Measurements from ENCODE around the gene DCTD. TPM values are rescaled to one million over a fixed set of nuclear protein-coding genes. Genes with fewer than 3 reads are reported as not detected.

DCTD gene
- total RNA-seq (57.5 TPM), polyA plus RNA-seq (100 to 1,000 TPM in 1 of 4 donors, 10 to 100 TPM in 3; 84.1 to 104 (median 89.2) TPM)

DNA sequence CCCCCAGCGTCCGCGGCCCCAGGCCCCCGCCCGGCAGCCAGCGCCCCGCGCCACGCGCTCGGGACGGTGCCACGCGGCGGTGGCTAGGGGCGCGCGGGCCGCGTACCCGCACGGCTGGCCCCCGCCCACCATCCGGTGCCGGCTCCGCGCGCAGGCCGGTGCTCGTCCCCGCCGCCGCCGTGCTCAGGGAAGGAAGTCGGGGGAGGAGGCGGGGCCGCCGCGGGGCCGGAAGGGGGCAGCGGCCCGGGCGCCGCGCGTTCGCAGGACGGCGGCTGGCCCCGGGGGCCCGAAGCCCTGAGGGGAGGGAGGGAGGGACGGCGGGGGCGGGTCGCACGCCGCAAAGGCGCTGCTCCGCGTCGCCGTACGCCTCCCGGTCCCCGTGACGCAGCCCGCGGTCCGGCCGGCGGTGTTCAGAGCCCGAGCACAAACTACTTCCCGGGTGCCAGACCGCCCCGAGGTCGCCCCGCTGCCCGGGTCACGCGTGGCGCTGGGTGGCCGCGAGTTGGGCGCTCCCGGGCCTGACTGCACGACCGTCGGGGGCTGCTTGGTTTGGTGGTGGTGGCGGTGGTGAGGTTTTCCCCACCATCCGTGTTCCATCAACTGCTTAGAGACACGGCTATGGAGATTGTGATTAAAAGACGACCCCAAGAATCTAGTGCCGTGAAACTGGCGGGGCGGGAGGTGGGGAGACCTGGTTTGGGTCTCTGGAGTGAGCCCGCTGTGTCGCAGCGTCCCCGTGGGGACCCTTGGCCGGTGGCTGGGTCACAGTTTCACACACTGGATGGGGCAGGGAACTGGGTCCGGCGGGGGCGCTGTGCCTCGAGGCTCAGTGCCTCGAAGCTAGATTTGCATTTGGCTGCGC is at the start of gene DCTD:
Gene DCTD, minus strand, starts transcription at position 205 of the 862 bp plus-strand sequence. CDS start 1,818 bp downstream, outside the sequence.
- peaks cover 0 to 2% (median 0%) of the 10 kb centered on the region in 7 donors for H3K9me3 Mint-ChIP-seq
- Histone ChIP-seq H3K27me3 (ENCODE audit: control insufficient read depth, insufficient read depth, low read length) (peaks cover 1% of the 10 kb centered on the region), H3K4me1 (ENCODE audit: control insufficient read depth, insufficient read depth, low read length, poor library complexity, severe bottlenecking) (peaks cover 41% of the 10 kb centered on the region), H3K9me3 (ENCODE audit: control insufficient read depth in 2 of 2, low read length in 2 of 2) (no peaks in the 10 kb centered on the region), H3K4me3 (ENCODE audit: low read depth, low read length) (peak within 1 kb of the TSS; percentile 84), H3K36me3 (ENCODE audit: control insufficient read depth, insufficient read depth, low read length) (peaks cover 21% of the 10 kb centered on the region), H3K27ac (ENCODE audit: insufficient read depth, low read length, poor library complexity, severe bottlenecking) (peak within 1 kb of the TSS; percentile 93)
- peaks cover 25 to 64% (median 29%) of the 10 kb centered on the region in 4 donors for H3K4me1 Mint-ChIP-seq
- no peaks in the 10 kb centered on the region for H3K27me3 Mint-ChIP-seq
- H3K4me3 Mint-ChIP-seq = peak within 1 kb of the TSS; percentile 87 to 93 (median 90)
- DNase-seq (peak; percentile 70 to 85 (median 81)), ATAC-seq (ENCODE audit: low read depth in 2 of 2) (peak; percentile 80)
- peaks cover 13% of the 10 kb centered on the region for H3K36me3 Mint-ChIP-seq
- peak within 1 kb of the TSS; percentile 92 to 99 (median 96) for H3K27ac Mint-ChIP-seq

DNA sequence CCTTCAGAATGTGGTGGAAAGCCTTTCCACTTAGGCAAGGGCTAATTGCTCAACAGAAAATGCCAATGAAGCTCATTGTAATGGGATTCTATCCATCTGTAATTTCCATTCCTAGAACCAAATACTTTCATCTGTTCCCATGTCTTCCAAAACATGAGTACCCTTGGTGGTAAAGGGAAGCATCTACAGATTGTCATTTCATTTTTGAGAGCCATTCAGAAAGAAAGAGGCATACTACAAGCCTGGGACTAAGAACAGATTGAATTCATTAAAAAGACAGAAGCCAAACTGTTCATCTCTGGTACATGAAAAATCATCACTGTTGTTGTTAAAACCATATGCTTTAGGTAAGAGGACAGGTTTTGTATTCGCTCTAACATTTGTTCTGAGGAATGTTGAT is 43.6 kb upstream of the DCTD start:
- Histone ChIP-seq H3K4me3 (ENCODE audit: low read depth, low read length) (no peak overlapping the region), H3K4me1 (ENCODE audit: control insufficient read depth, insufficient read depth, low read length, poor library complexity, severe bottlenecking) (no peaks in the 10 kb centered on the region), H3K9me3 (ENCODE audit: control insufficient read depth in 2 of 2, low read length in 2 of 2) (peaks cover 0 to 2% of the 10 kb centered on the region in 2 experiments), H3K27me3 (ENCODE audit: control insufficient read depth, insufficient read depth, low read length) (peaks cover 2% of the 10 kb centered on the region), H3K36me3 (ENCODE audit: control insufficient read depth, insufficient read depth, low read length) (no peaks in the 10 kb centered on the region), H3K27ac (ENCODE audit: insufficient read depth, low read length, poor library complexity, severe bottlenecking) (no peak overlapping the region)
- Mint-ChIP-seq H3K4me3 (no peak overlapping the region), H3K36me3 (no peaks in the 10 kb centered on the region), H3K27ac (no peak overlapping the region), H3K4me1 (no peaks in the 10 kb centered on the region), H3K27me3 (peaks cover 14% of the 10 kb centered on the region), H3K9me3 (peaks cover 0 to 9% (median 2%) of the 10 kb centered on the region in 7 donors)
- ATAC-seq (ENCODE audit: low read depth in 2 of 2) (no peak), DNase-seq (no peak)

DNA sequence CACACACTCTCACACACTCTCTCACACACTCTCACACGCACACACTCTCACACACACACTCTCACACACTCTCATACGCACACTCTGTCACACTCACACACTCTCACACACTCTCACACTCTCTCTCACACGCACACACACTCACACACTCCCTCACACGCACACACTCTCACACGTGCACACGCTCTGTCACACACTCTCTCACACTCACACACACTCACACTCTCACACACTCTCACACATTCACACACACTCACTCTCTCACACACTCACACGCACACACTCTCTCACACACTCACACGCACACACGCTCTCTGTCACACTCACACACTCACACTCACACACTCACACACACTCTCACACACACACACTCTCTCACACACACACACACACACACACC is 43.0 kb upstream of the DCTD start:
- Mint-ChIP-seq H3K27ac (no peak overlapping the region), H3K9me3 (peaks cover 0 to 9% (median 2%) of the 10 kb centered on the region in 7 donors), H3K4me3 (no peak overlapping the region), H3K36me3 (no peaks in the 10 kb centered on the region), H3K27me3 (peaks cover 9% of the 10 kb centered on the region), H3K4me1 (no peaks in the 10 kb centered on the region)
- peaks cover 2% of the 10 kb centered on the region for H3K27me3 ChIP-seq (ENCODE audit: control insufficient read depth, insufficient read depth, low read length)
- no peak for DNase-seq
- H3K9me3 ChIP-seq (ENCODE audit: control insufficient read depth in 2 of 2, low read length in 2 of 2) = peaks cover 0 to 2% of the 10 kb centered on the region in 2 experiments
- no peak overlapping the region for H3K27ac ChIP-seq (ENCODE audit: insufficient read depth, low read length, poor library complexity, severe bottlenecking)
- H3K36me3 ChIP-seq (ENCODE audit: control insufficient read depth, insufficient read depth, low read length) = no peaks in the 10 kb centered on the region
- no peaks in the 10 kb centered on the region for H3K4me1 ChIP-seq (ENCODE audit: control insufficient read depth, insufficient read depth, low read length, poor library complexity, severe bottlenecking)
- no peak overlapping the region for H3K4me3 ChIP-seq (ENCODE audit: low read depth, low read length)
- no peak for ATAC-seq (ENCODE audit: low read depth in 2 of 2)

DNA sequence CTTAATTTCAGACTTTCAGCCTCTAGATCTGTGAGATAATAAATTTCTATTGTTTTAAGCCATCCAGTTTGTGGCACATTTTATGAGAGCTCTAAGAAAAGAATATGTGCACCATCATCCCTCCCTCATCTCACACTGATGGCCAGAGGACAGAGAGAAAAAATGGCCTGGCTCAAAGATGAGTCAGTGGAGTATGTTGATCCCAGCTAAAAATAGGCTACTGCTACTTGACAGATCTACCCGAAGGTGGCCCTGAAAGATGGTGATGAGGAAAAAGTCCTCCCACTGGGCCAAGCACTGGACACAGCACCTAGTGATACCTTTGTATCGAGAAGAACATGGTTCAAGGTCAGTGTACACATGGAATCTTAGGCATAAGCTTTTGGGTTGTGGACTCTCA is 38.2 kb upstream of the DCTD start:
- H3K27me3 ChIP-seq (ENCODE audit: control insufficient read depth, insufficient read depth, low read length) = no peaks in the 10 kb centered on the region
- no peaks in the 10 kb centered on the region for H3K36me3 Mint-ChIP-seq
- no peaks in the 10 kb centered on the region for H3K36me3 ChIP-seq (ENCODE audit: control insufficient read depth, insufficient read depth, low read length)
- H3K27me3 Mint-ChIP-seq = no peaks in the 10 kb centered on the region
- no peak overlapping the region for H3K4me3 ChIP-seq (ENCODE audit: low read depth, low read length)
- no peaks in the 10 kb centered on the region for H3K4me1 ChIP-seq (ENCODE audit: control insufficient read depth, insufficient read depth, low read length, poor library complexity, severe bottlenecking)
- ATAC-seq (ENCODE audit: low read depth in 2 of 2) (no peak), DNase-seq (no peak)
- no peak overlapping the region for H3K27ac ChIP-seq (ENCODE audit: insufficient read depth, low read length, poor library complexity, severe bottlenecking)
- H3K4me1 Mint-ChIP-seq = no peaks in the 10 kb centered on the region
- H3K9me3 ChIP-seq (ENCODE audit: control insufficient read depth in 2 of 2, low read length in 2 of 2) = peaks cover 0 to 2% of the 10 kb centered on the region in 2 experiments
- H3K9me3 Mint-ChIP-seq = peaks cover 0 to 9% (median 1%) of the 10 kb centered on the region in 7 donors
- no peak overlapping the region for H3K4me3 Mint-ChIP-seq
- no peak overlapping the region for H3K27ac Mint-ChIP-seq

DNA sequence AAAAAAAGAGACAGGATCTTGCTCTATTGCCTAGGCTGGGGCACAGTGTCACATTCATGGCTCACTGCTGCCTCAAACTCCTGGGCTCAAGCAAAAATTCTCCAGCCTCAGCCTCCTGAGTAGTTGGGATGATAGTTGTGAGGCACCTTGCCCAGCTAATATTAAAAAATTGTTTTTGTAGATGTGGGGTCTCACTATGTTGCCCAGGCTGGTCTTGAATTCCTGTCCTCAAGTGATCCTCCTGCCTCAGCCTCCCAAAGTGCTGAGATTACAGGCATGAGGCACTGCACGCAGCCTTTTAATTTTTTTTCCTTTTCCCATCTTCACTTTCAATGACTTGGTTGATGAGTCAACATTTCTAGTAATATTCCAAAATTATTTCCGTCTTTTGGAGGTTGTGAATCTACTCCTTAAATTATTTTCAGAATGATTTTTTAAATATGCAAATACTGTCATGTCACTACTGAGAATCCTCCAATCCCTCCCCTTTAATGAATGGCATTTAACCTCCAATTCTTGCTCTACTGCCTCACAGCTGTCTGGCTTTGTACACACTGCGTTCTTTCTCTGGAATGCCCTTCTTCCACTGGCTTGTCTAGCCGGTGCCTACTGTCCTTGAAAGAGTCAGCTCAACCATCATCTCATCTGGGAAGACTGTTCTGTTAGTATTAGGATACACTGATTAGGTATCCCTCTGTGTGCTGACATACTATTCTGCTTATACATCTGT is 27.5 kb upstream of the DCTD start:
- Mint-ChIP-seq H3K4me1 (no peaks in the 10 kb centered on the region), H3K4me3 (no peak overlapping the region)

DNA sequence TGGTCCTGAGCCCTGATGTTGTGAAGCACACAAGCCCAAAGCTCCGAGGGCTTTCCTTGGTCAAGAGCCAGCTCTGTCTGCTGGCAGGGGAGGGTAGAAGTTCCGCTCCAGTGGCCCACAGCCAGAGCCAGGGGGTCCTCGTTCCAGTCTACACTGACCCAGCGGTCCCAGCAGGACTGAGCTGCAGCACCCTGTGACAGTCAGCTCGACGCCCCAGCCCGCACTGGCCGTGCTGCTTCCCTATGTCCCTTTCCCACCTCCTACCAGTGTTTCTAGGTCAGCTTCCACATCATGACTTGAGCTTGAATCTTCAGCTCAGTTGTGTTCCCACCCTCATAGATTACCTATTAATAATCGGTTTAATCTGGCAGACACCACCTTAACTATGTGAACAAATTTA is 22.5 kb upstream of the DCTD start:
- Mint-ChIP-seq H3K27ac (no peak overlapping the region), H3K4me3 (no peak overlapping the region), H3K36me3 (no peaks in the 10 kb centered on the region), H3K9me3 (peaks cover 0 to 2% (median 0%) of the 10 kb centered on the region in 7 donors), H3K4me1 (peaks cover 0 to 8% (median 2%) of the 10 kb centered on the region in 4 donors), H3K27me3 (peaks cover 10% of the 10 kb centered on the region)
- no peaks in the 10 kb centered on the region for H3K9me3 ChIP-seq (ENCODE audit: control insufficient read depth in 2 of 2, low read length in 2 of 2)
- no peak overlapping the region for H3K4me3 ChIP-seq (ENCODE audit: low read depth, low read length)
- H3K27ac ChIP-seq (ENCODE audit: insufficient read depth, low read length, poor library complexity, severe bottlenecking) = no peak overlapping the region
- H3K27me3 ChIP-seq (ENCODE audit: control insufficient read depth, insufficient read depth, low read length) = peaks cover 3% of the 10 kb centered on the region
- no peaks in the 10 kb centered on the region for H3K4me1 ChIP-seq (ENCODE audit: control insufficient read depth, insufficient read depth, low read length, poor library complexity, severe bottlenecking)
- no peaks in the 10 kb centered on the region for H3K36me3 ChIP-seq (ENCODE audit: control insufficient read depth, insufficient read depth, low read length)
- ATAC-seq (ENCODE audit: low read depth in 2 of 2) = no peak
- DNase-seq = no peak

More for the DNA sequence above, 27.5 kb upstream of the DCTD start:
- H3K36me3 Mint-ChIP-seq = no peaks in the 10 kb centered on the region
- Histone ChIP-seq H3K9me3 (ENCODE audit: control insufficient read depth in 2 of 2, low read length in 2 of 2) (no peaks in the 10 kb centered on the region), H3K27ac (ENCODE audit: insufficient read depth, low read length, poor library complexity, severe bottlenecking) (no peak overlapping the region), H3K4me3 (ENCODE audit: low read depth, low read length) (no peak overlapping the region), H3K27me3 (ENCODE audit: control insufficient read depth, insufficient read depth, low read length) (no peaks in the 10 kb centered on the region), H3K4me1 (ENCODE audit: control insufficient read depth, insufficient read depth, low read length, poor library complexity, severe bottlenecking) (no peaks in the 10 kb centered on the region), H3K36me3 (ENCODE audit: control insufficient read depth, insufficient read depth, low read length) (no peaks in the 10 kb centered on the region)
- peaks cover 4% of the 10 kb centered on the region for H3K27me3 Mint-ChIP-seq
- no peak for DNase-seq
- no peaks in the 10 kb centered on the region for H3K9me3 Mint-ChIP-seq
- no peak overlapping the region for H3K27ac Mint-ChIP-seq
- no peak for ATAC-seq (ENCODE audit: low read depth in 2 of 2)

DNA sequence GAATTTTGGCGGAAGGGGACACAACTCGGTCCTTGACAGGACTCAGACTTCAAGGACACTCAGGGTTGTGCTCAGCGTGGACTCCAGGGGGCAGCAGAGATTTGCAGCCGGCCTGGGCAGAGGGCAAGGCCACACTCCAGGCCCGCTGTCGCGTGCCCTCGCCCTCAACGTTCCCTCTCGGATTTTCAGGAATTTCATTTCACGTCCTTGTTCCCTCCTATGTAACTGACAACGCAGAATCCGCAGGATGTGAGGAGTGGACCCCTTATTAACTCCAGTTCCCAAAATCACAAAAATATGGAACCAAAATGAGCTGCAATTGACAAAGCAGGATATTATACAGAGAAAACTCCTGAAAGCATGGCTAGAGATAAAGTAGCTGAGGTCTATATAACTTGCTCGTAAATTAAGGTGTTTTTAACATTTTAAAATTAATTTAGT is 21.0 kb upstream of the DCTD start:
- DNase-seq (peak; percentile 32 to 60 (median 51)), ATAC-seq (ENCODE audit: low read depth in 2 of 2) (peak; percentile 83 to 89)
- Mint-ChIP-seq H3K27ac (peak overlapping the region in 1 of 3 donors; percentile 31), H3K27me3 (peaks cover 10% of the 10 kb centered on the region), H3K9me3 (peaks cover 0 to 2% (median 0%) of the 10 kb centered on the region in 7 donors), H3K36me3 (no peaks in the 10 kb centered on the region), H3K4me3 (no peak overlapping the region), H3K4me1 (peaks cover 0 to 8% (median 2%) of the 10 kb centered on the region in 4 donors)
- H3K36me3 ChIP-seq (ENCODE audit: control insufficient read depth, insufficient read depth, low read length) = no peaks in the 10 kb centered on the region
- no peaks in the 10 kb centered on the region for H3K9me3 ChIP-seq (ENCODE audit: control insufficient read depth in 2 of 2, low read length in 2 of 2)
- H3K27me3 ChIP-seq (ENCODE audit: control insufficient read depth, insufficient read depth, low read length) = peaks cover 4% of the 10 kb centered on the region
- no peaks in the 10 kb centered on the region for H3K4me1 ChIP-seq (ENCODE audit: control insufficient read depth, insufficient read depth, low read length, poor library complexity, severe bottlenecking)
- no peak overlapping the region for H3K27ac ChIP-seq (ENCODE audit: insufficient read depth, low read length, poor library complexity, severe bottlenecking)
- no peak overlapping the region for H3K4me3 ChIP-seq (ENCODE audit: low read depth, low read length)

All from CD4-positive, CD25-positive, alpha-beta regulatory T cell (primary cell).